Neural cell (in vitro differentiated cells): ENCODE measurements around the gene CCDC7. TPM values are rescaled to one million over a fixed set of nuclear protein-coding genes. Genes with fewer than 3 reads are reported as not detected.
"Not testable (repeated sequence)": the region's sequence is repeated elsewhere in the genome, so short reads cannot be mapped to it uniquely, and the experiment has no call there.

Experiments used
- H2AFZ ChIP-seq: fragments of 200-600, 300-800 bp; sonication (generic), shearing (Covaris generic); 2 replicates; pipeline ENCODE4 v1.6.0; 2014; ENCODE audit warnings: low read depth, mild to moderate bottlenecking, antibody characterized with exemption, low read length, moderate library complexity
- H3F3A ChIP-seq: fragments of 200-600 bp; shearing (Covaris generic); 2 replicates; pipeline ENCODE4 v1.6.1; 2016; ENCODE audit warnings: mild to moderate bottlenecking, moderate library complexity, mixed read lengths, antibody characterized with exemption, low read length; ENCODE audit not compliant: insufficient read depth, poor library complexity, severe bottlenecking
- H3K27ac ChIP-seq: fragments of 200-600, 300-800 bp; sonication (generic), shearing (Covaris generic); 2 replicates; pipeline ENCODE4 v1.5.1; 2014; ENCODE audit warnings: mild to moderate bottlenecking, low read length, moderate library complexity
- H3K27me3 ChIP-seq: fragments of 300-800, 200-600 bp; sonication (generic), shearing (Covaris generic); 2 replicates; pipeline ENCODE4 v1.6.0; 2014; ENCODE audit warnings: mild to moderate bottlenecking, low read depth, low read length, moderate library complexity; ENCODE audit not compliant: insufficient read depth
- H3K36me3 ChIP-seq: fragments of 300-800, 200-600 bp; sonication (generic), shearing (Covaris generic); 2 replicates; pipeline ENCODE4 v1.5.1; 2014; ENCODE audit warnings: mild to moderate bottlenecking, antibody characterized with exemption, low read length, moderate library complexity; ENCODE audit not compliant: insufficient read depth
- H3K4me2 ChIP-seq: fragments of 300-800, 200-600 bp; sonication (generic), shearing (Covaris generic); 2 replicates; pipeline ENCODE4 v1.6.0; 2014; ENCODE audit warnings: mild to moderate bottlenecking, low read length
- H3K4me3 ChIP-seq: fragments of 300-800, 200-600 bp; sonication (generic), shearing (Covaris generic); 2 replicates; pipeline ENCODE4 v1.5.1; 2014; ENCODE audit warnings: mild to moderate bottlenecking, low read length, moderate library complexity
- H3K79me2 ChIP-seq: fragments of 200-600 bp; shearing (Covaris generic); replicated peaks from 2 replicates; pipeline ENCODE4 v1.6.0; 2014; ENCODE audit warnings: mild to moderate bottlenecking, low read length, moderate library complexity; ENCODE audit not compliant: insufficient read depth
- H3K9ac ChIP-seq: fragments of 300-800, 200-600 bp; sonication (generic), shearing (Covaris generic); 2 replicates; pipeline ENCODE4 v1.6.1; 2016; ENCODE audit warnings: mild to moderate bottlenecking, low read length, mixed read lengths
- H3K9me2 ChIP-seq: fragments of 200-600 bp; shearing (Covaris generic); 2 replicates; pipeline ENCODE4 v1.6.1; 2016; ENCODE audit warnings: mild to moderate bottlenecking, low read length, mixed read lengths; ENCODE audit not compliant: insufficient read depth
- H3K9me3 ChIP-seq: fragments of 200-600, 300-800 bp; sonication (generic), shearing (Covaris generic); 2 replicates; pipeline ENCODE4 v1.6.1; 2016; ENCODE audit warnings: mild to moderate bottlenecking, mixed run types, low read length, moderate library complexity, mixed read lengths
- H4K20me1 ChIP-seq: fragments of 200-600 bp; shearing (Covaris generic); 2 replicates; pipeline ENCODE4 v1.6.1; 2016; ENCODE audit warnings: mild to moderate bottlenecking, mixed run types; ENCODE audit not compliant: insufficient read depth
- EP300 ChIP-seq: fragments of 450-650 bp; conservative IDR thresholded peaks from 2 replicates; pipeline ENCODE4 v1.6.1; 2014; ENCODE audit warnings: antibody characterized with exemption, mild to moderate bottlenecking, moderate library complexity; ENCODE audit not compliant: poor library complexity, severe bottlenecking
- EZH2 ChIP-seq: fragments of 200-600, 300-800 bp; shearing (Covaris generic), sonication (generic); IDR thresholded peaks from 2 replicates; pipeline ENCODE4 v1.6.1; 2014; ENCODE audit warnings: antibody characterized with exemption, low read length, borderline replicate concordance, mild to moderate bottlenecking; ENCODE audit not compliant: insufficient read depth, poor library complexity, severe bottlenecking
- MXI1 ChIP-seq: fragments of 450-650 bp; conservative IDR thresholded peaks from 2 replicates; pipeline ENCODE4 v1.6.1; 2014; ENCODE audit warnings: antibody characterized with exemption, mild to moderate bottlenecking; ENCODE audit not compliant: poor library complexity, severe bottlenecking
- POLR2AphosphoS5 ChIP-seq: IDR thresholded peaks from 2 replicates; pipeline ENCODE4 v1.6.1; 2012
- RAD21 ChIP-seq: fragments of 450-650 bp; conservative IDR thresholded peaks from 2 replicates; pipeline ENCODE4 v1.6.1; 2014; ENCODE audit warnings: antibody characterized with exemption, mild to moderate bottlenecking, moderate library complexity
- SMC3 ChIP-seq: fragments of 450-650 bp; conservative IDR thresholded peaks from 2 replicates; pipeline ENCODE4 v1.6.1; 2014; ENCODE audit warnings: antibody characterized with exemption, mild to moderate bottlenecking, moderate library complexity; ENCODE audit not compliant: poor library complexity
- TAF1 ChIP-seq: IDR thresholded peaks from 2 replicates; pipeline ENCODE4 v1.6.1; 2012; ENCODE audit warnings: low read depth
- polyA plus RNA-seq: library from polyadenylated mRNA; depleted of rRNA; stranded (reverse); fragments of >200 nt; gene quantifications from 2 replicates; pipeline ENCODE4 v1.2.3, GENCODE V29; 2014
- TF ChIP-seq, protein P1 (sequence below): IDR thresholded peaks from 2 replicates; pipeline ENCODE4 v1.6.1; 2012; ENCODE audit warnings: borderline replicate concordance
- TF ChIP-seq, protein P2 (sequence below): fragments of 450-650 bp; IDR thresholded peaks from 2 replicates; pipeline ENCODE4 v1.5.1; 2014; ENCODE audit warnings: antibody characterized with exemption, mild to moderate bottlenecking, moderate library complexity; ENCODE audit not compliant: poor library complexity, severe bottlenecking

Gene CCDC7
- polyA plus RNA-seq, 1 donor from 2014 or later: 5.1 TPM

DNA sequence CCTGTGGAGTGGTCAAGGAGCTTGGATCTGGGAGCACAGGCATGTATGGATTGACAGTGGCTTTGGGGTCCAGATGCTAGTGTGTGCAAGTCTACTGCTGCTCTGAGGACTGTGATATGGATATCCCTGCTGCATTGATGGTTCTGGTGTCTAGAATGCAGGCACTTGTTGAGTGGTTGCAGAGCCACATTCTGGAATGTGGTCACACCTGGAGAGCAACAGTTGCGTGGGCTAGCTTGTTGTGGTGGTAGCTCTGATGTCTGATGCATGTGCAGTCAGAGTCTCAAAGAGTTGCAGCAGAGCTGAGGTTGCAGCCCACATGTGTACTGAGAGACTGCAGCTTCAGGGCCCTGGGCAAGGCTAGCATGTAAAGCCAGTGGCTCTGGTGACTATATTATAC lies 43.2 kb downstream of the CCDC7 start:
- H3K9ac ChIP-seq: no peak overlapping the region
- H3K27ac ChIP-seq: no peak overlapping the region
- no peaks in the 10 kb centered on the region for H3K79me2 ChIP-seq
- H3F3A ChIP-seq: no peaks in the 10 kb centered on the region
- H3K9me3 ChIP-seq: no peaks in the 10 kb centered on the region
- H3K27me3 ChIP-seq: no peaks in the 10 kb centered on the region
- no peak overlapping the region for H3K4me2 ChIP-seq
- TF ChIP-seq, protein P1, sequence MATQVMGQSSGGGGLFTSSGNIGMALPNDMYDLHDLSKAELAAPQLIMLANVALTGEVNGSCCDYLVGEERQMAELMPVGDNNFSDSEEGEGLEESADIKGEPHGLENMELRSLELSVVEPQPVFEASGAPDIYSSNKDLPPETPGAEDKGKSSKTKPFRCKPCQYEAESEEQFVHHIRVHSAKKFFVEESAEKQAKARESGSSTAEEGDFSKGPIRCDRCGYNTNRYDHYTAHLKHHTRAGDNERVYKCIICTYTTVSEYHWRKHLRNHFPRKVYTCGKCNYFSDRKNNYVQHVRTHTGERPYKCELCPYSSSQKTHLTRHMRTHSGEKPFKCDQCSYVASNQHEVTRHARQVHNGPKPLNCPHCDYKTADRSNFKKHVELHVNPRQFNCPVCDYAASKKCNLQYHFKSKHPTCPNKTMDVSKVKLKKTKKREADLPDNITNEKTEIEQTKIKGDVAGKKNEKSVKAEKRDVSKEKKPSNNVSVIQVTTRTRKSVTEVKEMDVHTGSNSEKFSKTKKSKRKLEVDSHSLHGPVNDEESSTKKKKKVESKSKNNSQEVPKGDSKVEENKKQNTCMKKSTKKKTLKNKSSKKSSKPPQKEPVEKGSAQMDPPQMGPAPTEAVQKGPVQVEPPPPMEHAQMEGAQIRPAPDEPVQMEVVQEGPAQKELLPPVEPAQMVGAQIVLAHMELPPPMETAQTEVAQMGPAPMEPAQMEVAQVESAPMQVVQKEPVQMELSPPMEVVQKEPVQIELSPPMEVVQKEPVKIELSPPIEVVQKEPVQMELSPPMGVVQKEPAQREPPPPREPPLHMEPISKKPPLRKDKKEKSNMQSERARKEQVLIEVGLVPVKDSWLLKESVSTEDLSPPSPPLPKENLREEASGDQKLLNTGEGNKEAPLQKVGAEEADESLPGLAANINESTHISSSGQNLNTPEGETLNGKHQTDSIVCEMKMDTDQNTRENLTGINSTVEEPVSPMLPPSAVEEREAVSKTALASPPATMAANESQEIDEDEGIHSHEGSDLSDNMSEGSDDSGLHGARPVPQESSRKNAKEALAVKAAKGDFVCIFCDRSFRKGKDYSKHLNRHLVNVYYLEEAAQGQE: no peak
- TF ChIP-seq EZH2 (no peak), EP300 (no peak), SMC3 (no peak), POLR2AphosphoS5 (no peak), TAF1 (no peak), RAD21 (no peak), MXI1 (no peak)
- TF ChIP-seq, protein P2, sequence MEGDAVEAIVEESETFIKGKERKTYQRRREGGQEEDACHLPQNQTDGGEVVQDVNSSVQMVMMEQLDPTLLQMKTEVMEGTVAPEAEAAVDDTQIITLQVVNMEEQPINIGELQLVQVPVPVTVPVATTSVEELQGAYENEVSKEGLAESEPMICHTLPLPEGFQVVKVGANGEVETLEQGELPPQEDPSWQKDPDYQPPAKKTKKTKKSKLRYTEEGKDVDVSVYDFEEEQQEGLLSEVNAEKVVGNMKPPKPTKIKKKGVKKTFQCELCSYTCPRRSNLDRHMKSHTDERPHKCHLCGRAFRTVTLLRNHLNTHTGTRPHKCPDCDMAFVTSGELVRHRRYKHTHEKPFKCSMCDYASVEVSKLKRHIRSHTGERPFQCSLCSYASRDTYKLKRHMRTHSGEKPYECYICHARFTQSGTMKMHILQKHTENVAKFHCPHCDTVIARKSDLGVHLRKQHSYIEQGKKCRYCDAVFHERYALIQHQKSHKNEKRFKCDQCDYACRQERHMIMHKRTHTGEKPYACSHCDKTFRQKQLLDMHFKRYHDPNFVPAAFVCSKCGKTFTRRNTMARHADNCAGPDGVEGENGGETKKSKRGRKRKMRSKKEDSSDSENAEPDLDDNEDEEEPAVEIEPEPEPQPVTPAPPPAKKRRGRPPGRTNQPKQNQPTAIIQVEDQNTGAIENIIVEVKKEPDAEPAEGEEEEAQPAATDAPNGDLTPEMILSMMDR: no peak
- H3K36me3 ChIP-seq: no peaks in the 10 kb centered on the region
- no peaks in the 10 kb centered on the region for H3K9me2 ChIP-seq
- no peak overlapping the region for H3K4me3 ChIP-seq
- H2AFZ ChIP-seq: no peak overlapping the region
- no peaks in the 10 kb centered on the region for H4K20me1 ChIP-seq

DNA sequence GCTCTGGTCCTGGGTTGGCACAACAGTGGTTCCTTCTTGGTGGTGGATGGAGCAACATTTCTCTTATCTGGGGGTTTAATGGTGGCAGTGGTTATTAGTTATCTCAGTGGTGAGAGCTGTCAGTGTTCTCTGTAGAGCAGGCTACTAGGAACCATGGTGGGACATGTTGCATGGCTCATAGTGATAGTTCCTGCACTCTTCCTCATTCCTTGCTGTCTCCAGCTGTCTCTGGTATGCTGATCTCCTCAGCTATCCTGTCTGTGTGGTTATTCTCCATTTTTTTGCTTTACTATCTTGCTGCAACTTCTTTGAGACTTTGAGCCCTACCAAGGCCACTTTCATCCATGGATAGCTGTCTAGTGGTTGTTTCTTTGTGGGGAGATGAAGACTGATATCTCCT lies 44.0 kb downstream of the CCDC7 start:
- Histone ChIP-seq H3K4me3 (no peak overlapping the region), H3K27ac (no peak overlapping the region), H3K9me2 (no peaks in the 10 kb centered on the region), H4K20me1 (no peaks in the 10 kb centered on the region), H2AFZ (no peak overlapping the region), H3K79me2 (no peaks in the 10 kb centered on the region), H3K9ac (no peak overlapping the region), H3K4me2 (no peak overlapping the region), H3K27me3 (no peaks in the 10 kb centered on the region), H3F3A (no peaks in the 10 kb centered on the region), H3K9me3 (no peaks in the 10 kb centered on the region), H3K36me3 (no peaks in the 10 kb centered on the region)
- TF ChIP-seq RAD21: no peak
- no peak for TF ChIP-seq TAF1
- TF ChIP-seq SMC3: no peak
- TF ChIP-seq, protein P2: no peak
- TF ChIP-seq EP300: no peak
- TF ChIP-seq POLR2AphosphoS5: no peak
- TF ChIP-seq MXI1: no peak
- TF ChIP-seq, protein P1: no peak
- TF ChIP-seq EZH2: no peak

DNA sequence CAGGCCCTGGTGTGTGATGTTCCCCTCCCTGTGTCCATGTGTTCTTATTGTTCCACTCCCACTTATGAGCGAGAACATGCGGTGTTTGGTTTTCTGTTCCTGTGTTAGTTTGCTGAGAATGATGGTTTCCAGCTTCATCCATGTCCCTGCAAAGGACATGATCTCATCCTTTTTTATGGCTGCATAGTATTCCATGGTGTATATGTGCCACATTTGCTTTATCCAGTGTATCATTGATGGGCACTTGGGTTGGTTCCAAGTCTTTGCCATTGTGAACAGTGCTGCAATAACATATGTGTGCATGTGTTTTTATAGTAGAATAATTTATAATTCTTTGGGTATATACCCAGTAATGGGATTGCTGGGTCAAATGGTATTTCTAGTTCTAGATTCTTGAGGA lies 48.6 kb downstream of the CCDC7 start:
- H3K79me2 ChIP-seq, H3K27me3 ChIP-seq, H4K20me1 ChIP-seq, H3K27ac ChIP-seq, H3K4me3 ChIP-seq, H3F3A ChIP-seq, H3K9ac ChIP-seq, H3K36me3 ChIP-seq, H3K9me3 ChIP-seq, H3K9me2 ChIP-seq, H3K4me2 ChIP-seq, H2AFZ ChIP-seq: not testable (repeated sequence)
